AG08396 (cell line): Measurements from ENCODE around the gene CAB39.

Experiments
- DNase-seq: peaks from one replicate; pipeline ENCODE4 v3.0.0; 2012; ENCODE audit warnings: low spot score, mixed read lengths

Gene CAB39

GRCh38 chr2:230821261-230821990 is 108.8 kb downstream of the CAB39 start:
- no peak for DNase-seq

GRCh38 chr2:230821991-230822520 is 109.4 kb downstream of the CAB39 start:
- no peak for DNase-seq

GRCh38 chr2:230823264-230823964 is 110.8 kb downstream of the CAB39 start:
- no peak for DNase-seq

GRCh38 chr2:230824406-230824978 is 111.8 kb downstream of the CAB39 start:
- DNase-seq, result peak; percentile 80

GRCh38 chr2:230825354-230825753 is 112.7 kb downstream of the CAB39 start:
- DNase-seq, result no peak

- DNase-seq, result no peak
Measured at GRCh38 chr2:230827774-230828271, 115.2 kb downstream of the CAB39 start.

- no peak for DNase-seq
Measured at GRCh38 chr2:230828272-230828961, 115.8 kb downstream of the CAB39 start.

GRCh38 chr2:230829293-230829692 is 116.7 kb downstream of the CAB39 start:
- no peak for DNase-seq

GRCh38 chr2:230829959-230830358 is 117.3 kb downstream of the CAB39 start:
- DNase-seq, result no peak

- DNase-seq, result no peak
Measured at GRCh38 chr2:230830428-230830827, 117.8 kb downstream of the CAB39 start.

GRCh38 chr2:230840301-230840700 is 127.7 kb downstream of the CAB39 start:
- no peak for DNase-seq

- no peak for DNase-seq
Measured at GRCh38 chr2:230842473-230842872, 129.8 kb downstream of the CAB39 start.

- no peak for DNase-seq
Measured at GRCh38 chr2:230843132-230843531, 130.5 kb downstream of the CAB39 start.

- DNase-seq, result no peak
Measured at GRCh38 chr2:230846360-230846759, 133.7 kb downstream of the CAB39 start.

GRCh38 chr2:230847883-230848388 is 135.3 kb downstream of the CAB39 start:
- peak; percentile 91 for DNase-seq

GRCh38 chr2:230849633-230850357 is 137.2 kb downstream of the CAB39 start:
- peak; percentile 46 for DNase-seq

- DNase-seq, result no peak
Measured at GRCh38 chr2:230850358-230850658, 137.7 kb downstream of the CAB39 start.

GRCh38 chr2:230852113-230852512 is 139.5 kb downstream of the CAB39 start:
- DNase-seq, result no peak

GRCh38 chr2:230861552-230862255 is 149.1 kb downstream of the CAB39 start:
- DNase-seq, result no peak

- no peak for DNase-seq
Measured at GRCh38 chr2:230862292-230862691, 149.7 kb downstream of the CAB39 start.

- no peak for DNase-seq
Measured at GRCh38 chr2:230863031-230863430, 150.4 kb downstream of the CAB39 start.
